Ishikawa (cell line): ENCODE results near the gene TJAP1.

Source experiments
- MAX ChIP-seq: IDR thresholded peaks from 2 replicates; pipeline ENCODE4 v1.6.1; 2012
- NFIC ChIP-seq: IDR thresholded peaks from 2 replicates; pipeline ENCODE4 v1.6.1; 2012
- TAF1 ChIP-seq: IDR thresholded peaks from 2 replicates; pipeline ENCODE4 v1.6.1; 2012; ENCODE audit warnings: low read depth, mild to moderate bottlenecking
- TCF12 ChIP-seq: IDR thresholded peaks from 2 replicates; pipeline ENCODE4 v1.6.1; 2012; ENCODE audit warnings: low read depth
- YY1 ChIP-seq: IDR thresholded peaks from 2 replicates; pipeline ENCODE4 v1.6.1; 2012; ENCODE audit warnings: low read depth

GRCh38 chr6:43510827-43511163, 33.4 kb downstream of the TJAP1 start:
- TF ChIP-seq NFIC (no peak), YY1 (no peak), MAX (no peak), TCF12 (no peak), TAF1 (no peak)
